HG03571 (cell line): ENCODE results near the gene APP.

Source experiments
- ATAC-seq: cut with Tn5 transposase; IDR thresholded peaks from one replicate; pipeline ENCODE4 v1.9.1; 2021; ENCODE audit not compliant: unreplicated experiment

APP gene

DNA sequence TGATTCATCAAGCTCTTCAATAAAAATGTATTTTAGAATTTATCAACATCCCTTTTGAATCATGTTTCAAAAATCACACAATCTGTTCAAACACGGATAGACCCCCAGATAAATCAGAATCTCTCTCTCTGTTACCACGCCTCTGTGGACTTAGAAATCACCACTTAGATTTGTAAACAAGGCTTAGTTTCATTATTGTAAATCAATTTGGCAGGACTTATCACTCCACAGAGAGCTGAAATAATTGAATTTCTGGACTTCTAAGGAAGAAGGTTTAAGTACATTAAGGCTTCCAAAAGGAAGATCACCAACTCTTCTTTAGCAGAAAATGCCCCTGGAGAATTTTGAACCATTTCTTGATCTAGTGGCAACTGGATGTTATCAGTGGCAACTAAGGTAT lies 100.4 kb downstream of the APP start:
- ATAC-seq, result no peak

DNA sequence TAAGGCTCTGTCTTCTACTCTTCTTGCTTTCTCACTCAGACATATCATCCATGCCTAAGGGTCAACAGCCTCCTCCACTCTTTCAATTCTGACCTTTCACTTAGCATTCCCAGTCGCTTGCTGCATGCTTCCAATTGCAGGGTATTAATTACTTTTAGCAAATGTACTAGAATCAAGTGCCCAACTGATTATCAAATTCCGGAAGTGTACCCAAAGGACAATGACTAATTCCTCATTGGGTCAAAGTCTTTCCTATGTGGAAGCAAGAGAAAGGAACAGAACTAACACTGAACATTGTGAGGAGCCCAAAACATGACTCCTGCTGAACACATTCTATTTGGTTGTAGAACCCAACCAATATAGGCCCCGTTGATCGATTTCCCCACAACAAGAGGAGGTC lies 101.8 kb downstream of the APP start:
- no peak for ATAC-seq

DNA sequence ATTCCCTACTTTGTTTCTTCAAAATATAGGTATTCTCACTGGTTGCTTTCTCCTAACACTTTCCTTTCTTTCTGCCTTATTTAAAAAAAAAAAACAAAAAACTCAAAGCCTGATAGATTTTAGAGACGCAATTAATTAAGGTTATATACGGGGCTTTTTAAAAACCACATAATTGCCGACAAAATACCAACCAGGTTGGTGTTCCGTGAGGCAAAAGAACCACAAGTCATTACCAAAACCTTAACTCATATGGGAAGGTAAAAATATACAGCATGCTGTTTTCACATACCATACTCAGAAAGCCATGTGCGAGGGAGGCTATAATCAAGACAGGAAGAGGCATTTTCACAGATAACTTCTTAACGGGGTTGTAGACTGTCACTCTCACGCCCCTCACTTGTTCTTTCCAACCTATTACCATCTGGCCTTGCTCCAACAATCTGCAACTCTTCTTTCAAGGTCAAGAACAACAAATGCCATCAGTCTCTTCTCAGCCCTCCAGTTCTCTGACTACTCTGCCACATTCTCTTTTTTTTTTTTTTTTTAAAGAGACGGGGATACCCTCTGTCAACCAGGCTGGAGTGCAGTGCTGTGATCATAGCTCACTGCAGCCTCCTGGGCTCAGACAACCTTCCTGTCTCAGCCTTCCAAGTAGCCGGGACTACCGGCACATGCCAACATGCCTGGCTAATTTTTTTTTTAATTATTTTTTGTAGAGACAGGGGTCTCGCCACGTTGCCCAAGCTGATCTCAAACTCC lies 102.6 kb downstream of the APP start:
- no peak for ATAC-seq

DNA sequence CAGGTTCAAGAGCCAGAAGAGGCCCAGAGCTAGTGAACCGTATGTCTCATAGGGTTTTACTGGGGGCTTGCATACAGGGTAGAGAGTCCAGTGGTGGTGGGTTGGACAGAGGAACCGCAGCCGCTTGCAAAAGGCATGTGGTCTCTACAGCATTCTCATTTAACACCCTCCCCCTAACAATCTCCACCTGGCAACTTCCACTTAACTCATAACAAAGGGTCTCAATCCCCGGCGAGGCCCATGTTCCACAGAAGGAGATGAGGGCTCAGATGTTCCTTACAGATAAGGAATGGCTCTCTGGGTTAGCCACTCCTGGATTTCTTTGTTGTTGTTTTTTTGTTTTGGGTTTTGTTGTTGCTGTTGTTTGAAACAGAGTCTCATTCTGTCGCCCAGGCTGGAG lies 106.1 kb downstream of the APP start:
- ATAC-seq, result no peak

GRCh38 chr21:26061437-26061836 lies 109.1 kb downstream of the APP start:
- ATAC-seq, result no peak

DNA sequence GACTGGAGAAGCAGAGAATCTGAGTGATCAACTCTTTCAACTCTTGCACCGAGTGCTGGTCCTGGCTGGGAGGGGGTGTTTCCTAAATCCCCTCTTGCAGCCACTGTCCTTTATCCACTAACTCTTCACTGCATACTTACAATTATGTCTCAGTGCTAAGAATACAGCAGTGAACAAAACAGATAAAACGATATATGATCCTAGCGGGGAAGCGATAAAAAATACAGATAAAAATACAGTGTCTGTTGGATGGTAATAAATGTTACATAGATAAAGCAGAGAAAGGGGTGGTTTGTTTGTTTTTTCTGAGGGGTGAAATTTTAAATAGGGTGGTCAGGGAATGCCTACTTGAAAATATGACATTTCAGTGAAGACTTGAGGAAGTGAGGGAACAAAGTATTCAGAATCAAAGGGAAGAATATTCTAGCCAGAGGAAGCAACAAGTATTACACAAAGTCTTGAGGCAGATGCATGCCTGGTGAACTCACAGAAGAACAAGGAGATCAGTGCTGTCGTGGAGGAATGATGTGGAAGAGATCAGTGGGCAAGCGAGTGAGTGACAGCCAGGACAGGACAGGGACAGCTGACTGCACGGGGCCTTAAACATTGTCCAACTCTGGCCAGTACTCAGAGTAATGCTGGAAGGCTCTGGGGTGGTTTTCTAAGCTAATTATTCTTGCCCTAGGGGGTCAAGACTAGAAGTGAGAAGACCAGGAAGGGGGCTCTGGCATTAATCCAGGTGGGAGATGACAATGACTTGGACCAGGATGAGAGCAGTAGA lies 110.0 kb downstream of the APP start:
- ATAC-seq, result no peak

DNA sequence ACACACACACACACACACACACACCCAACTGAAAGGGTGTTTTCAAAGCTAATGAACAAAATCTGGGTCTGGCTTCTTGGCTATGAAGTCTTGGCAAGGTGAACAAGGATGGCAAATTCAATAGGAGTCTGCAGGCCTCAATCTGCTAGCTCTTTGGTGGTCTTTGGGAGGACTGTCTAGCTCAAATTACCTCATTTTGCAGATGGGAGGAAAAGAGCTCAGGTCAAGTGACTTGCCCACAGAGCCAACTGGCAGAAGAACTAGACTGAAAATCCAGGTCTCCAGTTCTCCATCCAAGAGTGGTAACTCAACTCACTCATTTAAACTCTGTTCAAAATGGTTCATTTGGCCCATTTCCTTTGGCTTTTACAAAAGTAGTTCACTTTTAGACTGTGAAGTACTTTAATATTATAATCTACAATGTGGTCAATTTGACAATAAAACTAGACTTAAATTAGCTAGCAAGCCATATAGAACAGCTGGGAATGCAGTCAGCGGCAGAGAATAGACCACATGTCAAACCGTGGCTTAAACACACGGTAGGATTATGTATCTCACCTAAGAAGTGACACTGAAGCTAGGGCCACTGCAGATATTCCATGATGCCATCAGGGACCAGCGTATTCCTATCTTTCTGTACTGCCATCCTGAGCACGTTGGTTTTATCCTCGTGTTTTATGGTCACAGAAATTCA lies 112.9 kb downstream of the APP start:
- no peak for ATAC-seq

GRCh38 chr21:26055841-26056264 lies 114.7 kb downstream of the APP start:
- ATAC-seq, result no peak

GRCh38 chr21:26055010-26055409 lies 115.6 kb downstream of the APP start:
- ATAC-seq, result no peak

DNA sequence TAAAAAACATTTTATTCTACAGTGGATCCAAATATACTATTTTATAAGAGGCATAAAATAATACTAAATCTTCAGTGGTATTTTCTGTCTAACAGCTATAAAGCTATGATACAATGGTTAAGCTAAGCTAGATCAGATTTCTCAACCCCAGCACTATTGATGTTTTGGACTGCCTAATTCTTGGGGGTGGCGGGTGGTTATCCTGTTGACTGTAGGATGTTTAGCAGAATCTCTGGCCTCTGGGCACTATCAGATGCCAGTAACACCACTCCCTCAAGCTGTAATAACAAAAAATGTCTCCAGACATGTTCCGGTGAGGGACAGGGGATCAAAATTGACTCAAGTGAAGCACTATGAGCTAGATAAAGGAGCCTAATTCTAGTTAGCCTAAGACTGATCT lies 118.5 kb downstream of the APP start:
- ATAC-seq, result no peak

GRCh38 chr21:26050857-26051256 lies 119.7 kb downstream of the APP start:
- no peak for ATAC-seq

GRCh38 chr21:26049803-26050202 lies 120.8 kb downstream of the APP start:
- ATAC-seq, result no peak

DNA sequence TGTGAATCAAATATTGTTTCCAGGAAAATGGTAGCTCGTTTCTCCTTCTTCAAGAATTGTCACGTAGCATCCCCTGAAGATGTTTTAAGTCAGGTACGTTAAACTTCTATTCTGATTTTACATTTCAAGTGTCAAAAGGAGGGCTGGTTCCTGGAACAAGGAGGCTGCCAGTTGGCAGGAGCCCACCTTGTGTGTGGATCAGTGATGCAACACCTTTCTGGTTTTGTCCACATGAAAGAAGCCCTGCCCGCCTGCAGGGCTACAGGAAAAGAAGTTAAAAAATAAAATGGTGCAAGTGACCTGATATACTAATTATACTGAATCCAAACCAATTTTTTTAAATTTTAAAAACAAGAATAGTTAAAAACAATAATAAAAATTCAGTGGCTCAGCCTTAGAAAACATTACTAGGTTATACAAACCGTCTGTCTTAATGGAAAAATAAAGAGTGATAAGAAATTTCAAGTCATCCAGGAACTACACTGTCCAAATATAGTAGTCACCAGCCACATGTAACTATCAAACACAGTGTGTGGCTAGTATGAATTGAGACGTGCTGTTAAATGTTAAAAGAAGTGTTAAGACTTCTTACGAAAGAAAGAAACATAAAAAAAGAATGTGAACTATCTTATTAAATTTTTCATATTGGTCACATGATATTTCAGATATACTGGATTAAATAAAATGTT lies 123.1 kb downstream of the APP start:
- ATAC-seq, result no peak

DNA sequence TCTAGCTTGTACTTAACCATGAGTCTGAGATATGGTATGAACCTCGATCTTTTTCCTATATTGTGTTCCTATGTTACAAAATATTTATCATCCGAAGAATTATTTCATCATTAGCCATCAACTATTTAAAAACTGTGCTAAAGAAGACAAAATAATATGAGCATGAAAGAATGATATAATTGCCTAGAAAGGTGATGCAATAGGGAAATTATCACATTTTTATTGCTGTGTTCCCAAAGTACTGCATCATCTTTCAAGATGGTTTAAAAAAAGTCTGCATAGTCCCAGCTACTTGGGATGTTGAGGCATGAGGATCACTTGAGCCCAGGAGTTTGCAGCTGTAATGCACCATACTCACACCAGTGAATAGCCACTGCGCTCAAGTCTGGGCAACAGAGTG lies 126.7 kb downstream of the APP start:
- no peak for ATAC-seq

- no peak for ATAC-seq
These were observed 128.2 kb downstream of the APP start for GRCh38 chr21:26042181-26042876.

GRCh38 chr21:26041431-26042180 lies 129.0 kb downstream of the APP start:
- ATAC-seq, result no peak

DNA sequence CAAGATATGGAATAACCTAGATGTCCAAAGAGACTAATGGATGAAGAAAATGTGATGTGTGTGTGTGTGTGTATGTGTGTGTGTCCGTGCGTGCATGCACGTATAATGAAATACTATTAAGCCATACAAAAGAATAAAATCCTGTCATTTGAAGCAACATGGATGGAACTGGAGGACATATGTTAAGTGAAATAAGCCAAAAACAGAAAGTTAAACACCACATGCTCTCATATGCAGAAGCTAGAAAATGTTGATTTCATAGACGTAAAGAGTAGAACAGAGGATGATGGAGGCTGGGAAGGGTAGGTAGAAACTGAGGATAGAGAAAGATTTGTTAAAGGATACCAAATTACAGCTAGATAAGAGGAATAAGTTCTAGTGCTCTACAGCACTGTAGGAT lies 133.7 kb downstream of the APP start:
- no peak for ATAC-seq

DNA sequence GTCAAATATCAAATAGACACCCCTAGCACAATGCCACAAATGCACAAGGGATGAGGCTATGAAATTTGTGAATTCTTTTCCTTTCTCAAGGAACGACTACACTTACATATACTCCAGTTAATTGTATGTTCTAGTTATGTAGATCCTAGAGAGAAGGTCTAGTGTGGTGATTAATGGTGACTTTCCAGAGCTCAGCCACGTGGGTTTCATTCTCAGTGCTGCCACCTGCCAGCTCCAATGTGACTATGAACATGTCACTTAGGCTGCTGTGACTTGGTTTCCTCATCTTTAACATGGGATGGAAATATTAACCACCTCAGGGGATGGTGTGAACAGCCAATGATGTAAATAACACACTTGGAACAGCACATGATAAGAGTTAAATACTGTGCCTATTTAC lies 138.3 kb downstream of the APP start:
- ATAC-seq, result no peak

DNA sequence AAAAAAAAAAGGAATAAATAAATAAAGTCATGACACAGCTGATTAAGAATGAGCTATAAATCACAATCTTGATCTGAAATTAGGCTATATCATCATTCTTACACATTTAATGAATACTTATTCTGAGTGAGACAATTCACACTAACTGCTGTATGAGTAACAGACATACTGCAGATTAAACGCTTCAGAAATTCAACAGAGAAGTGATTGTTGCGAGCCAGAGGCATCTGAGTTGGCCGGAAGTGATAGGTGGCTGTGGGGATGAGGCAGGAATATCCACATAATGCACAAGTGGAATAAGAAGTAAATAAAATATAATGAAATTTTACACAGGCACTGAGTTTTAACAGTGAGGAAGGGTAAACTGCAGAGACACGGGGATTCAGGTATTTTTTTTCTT lies 142.4 kb downstream of the APP start:
- ATAC-seq, result no peak

DNA sequence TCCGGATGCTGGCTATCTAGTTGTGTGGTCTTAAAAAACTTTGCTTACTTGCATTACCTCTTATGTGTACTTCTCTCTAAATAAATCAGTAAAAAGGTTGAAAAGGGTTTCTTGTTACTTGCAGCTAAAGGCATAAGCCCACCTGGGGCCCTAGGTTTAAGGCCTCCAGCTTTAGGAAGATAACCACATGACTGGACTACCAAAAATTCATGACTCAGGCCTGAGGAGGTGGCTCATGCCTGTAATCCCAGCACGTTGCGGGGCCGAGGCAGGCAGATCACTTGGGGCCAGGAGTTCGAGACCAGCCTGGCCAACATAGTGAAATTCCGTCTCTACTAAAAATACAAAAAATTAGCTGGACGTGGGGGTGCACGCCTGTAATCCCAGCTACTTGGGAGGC lies 142.9 kb downstream of the APP start:
- no peak for ATAC-seq
